Fibroblast of villous mesenchyme (primary cell): ENCODE data around the gene DNPEP. TPM values are rescaled to one million over a fixed set of nuclear protein-coding genes. Genes with fewer than 3 reads are reported as not detected.
"Not testable (repeated sequence)": the region's sequence is repeated elsewhere in the genome, so short reads cannot be mapped to it uniquely, and the experiment has no call there.

Source experiments
- DNase-seq: peaks from one replicate; pipeline ENCODE4 v3.0.0-alpha.2; 2010; ENCODE audit warnings: low read depth
- H3K4me3 ChIP-seq: 2 replicates; pipeline ENCODE4 v1.5.1; 2011; ENCODE audit warnings: low read depth, mild to moderate bottlenecking, low read length
- CTCF ChIP-seq: IDR thresholded peaks from 2 replicates; pipeline ENCODE4 v1.5.1; 2012; ENCODE audit warnings: low read depth, mild to moderate bottlenecking, low read length; ENCODE audit not compliant: insufficient read depth
- total RNA-seq: library from RNA; depleted of rRNA; stranded (reverse); fragments of >200 nt; gene quantifications from 2 replicates; pipeline ENCODE4 v1.2.3, GENCODE V29; 2012

DNPEP gene
- total RNA-seq, 1 donor, result 64.8 TPM

- DNase-seq, result no peak
Observed at GRCh38 chr2:219414857-219415256, 27.1 kb upstream of the DNPEP start.

DNA sequence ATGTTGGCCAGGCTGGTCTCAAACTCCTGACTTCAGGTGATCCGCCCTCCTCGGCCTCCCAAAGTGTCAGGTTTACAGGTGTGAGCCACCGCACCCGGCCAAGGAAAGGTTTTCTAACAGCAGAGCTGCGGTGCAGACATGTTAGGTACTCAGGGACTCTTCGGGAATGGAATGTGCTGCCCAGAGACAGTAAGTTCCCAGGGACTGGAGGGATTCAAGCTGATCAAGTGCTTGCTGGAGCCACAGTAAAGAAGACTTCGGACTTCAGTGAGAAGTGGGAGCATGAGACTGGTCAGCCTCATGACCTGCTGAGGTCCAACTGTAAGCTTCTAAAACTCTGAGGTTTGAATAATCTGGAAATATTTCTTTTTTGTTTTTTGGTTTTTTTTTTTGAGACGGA lies 22.7 kb upstream of the DNPEP start:
- TF ChIP-seq CTCF, result no peak
- no peak overlapping the region for H3K4me3 ChIP-seq
- DNase-seq, result no peak

More at GRCh38 chr2:219414857-219415256, 27.1 kb upstream of the DNPEP start:
- TF ChIP-seq CTCF, result no peak
- H3K4me3 ChIP-seq, result no peak overlapping the region

GRCh38 chr2:219409619-219410018 lies 21.9 kb upstream of the DNPEP start:
- no peak overlapping the region for H3K4me3 ChIP-seq
- TF ChIP-seq CTCF, result no peak
- no peak for DNase-seq

- no peak for DNase-seq
- TF ChIP-seq CTCF, result no peak
- no peak overlapping the region for H3K4me3 ChIP-seq
Observed at GRCh38 chr2:219408631-219409030, 20.9 kb upstream of the DNPEP start.

DNA sequence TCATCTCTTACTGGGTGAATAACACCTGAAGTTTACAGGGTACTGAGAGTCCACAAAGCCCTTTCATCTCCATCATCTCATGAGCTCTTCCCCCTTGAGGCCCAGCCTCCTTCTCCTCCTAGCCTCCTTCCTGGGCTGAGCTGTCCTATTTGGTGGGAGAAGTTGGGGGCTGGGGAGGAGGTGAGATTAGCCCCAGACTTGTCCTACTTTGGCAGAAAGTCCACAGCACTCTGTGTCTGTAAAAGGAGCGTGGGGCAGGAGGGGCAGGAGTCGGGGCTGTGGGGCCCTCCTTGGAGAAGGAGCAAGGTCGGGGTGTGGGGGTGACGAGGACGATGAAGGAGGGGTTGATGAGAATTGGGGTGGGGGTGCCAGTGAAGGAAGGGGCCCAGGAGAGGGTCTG lies 20.5 kb upstream of the DNPEP start:
- no peak overlapping the region for H3K4me3 ChIP-seq
- TF ChIP-seq CTCF, result no peak
- no peak for DNase-seq

DNA sequence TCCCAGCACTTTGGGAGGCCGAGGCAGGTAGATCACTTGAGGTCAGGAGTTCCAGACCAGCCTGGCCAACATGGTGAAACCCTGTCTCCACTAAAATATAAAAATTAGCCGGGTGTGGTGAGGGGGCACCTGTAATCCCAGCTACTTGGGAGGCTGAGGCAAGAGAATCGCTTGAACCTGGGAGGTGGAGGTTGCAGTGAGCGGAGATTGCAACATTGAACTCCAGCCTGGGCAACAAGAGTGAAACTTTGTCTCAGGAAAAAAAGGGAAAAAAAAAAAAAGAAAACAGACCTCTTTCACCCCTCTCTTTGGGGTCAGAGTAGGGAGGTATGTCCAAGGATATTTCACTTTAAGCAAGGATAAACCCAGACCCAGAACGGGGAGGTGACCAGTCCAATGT lies 19.6 kb upstream of the DNPEP start:
- H3K4me3 ChIP-seq, DNase-seq: not testable (repeated sequence)

DNA sequence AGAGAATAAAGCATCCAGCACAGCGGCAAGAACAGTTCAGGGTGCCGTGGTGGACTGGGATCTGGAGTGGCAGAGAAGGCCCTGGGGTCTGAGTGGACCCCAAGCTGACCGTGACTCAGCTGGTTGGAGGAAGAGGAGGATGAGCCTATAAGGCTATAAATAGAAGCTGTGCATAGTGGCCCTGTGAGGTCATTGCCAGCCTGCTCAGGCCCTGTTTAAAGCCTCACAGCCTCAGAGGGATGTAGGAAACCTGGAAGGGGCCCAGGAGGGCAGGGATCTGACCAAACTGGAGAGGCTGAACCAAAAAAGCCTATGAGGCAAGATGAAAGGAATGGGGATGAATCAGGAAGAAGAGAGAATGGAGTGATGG lies 19.1 kb upstream of the DNPEP start:
- H3K4me3 ChIP-seq, result no peak overlapping the region
- no peak for TF ChIP-seq CTCF
- DNase-seq, result peak; percentile 71
